Stimulated activated CD4-positive, alpha-beta T cell treated with anti-CD3 and anti-CD28 coated beads, TNF-alpha, amount 100 ng/mL, for 1 hour (primary cell): ENCODE data around the gene VSTM1.
"Not testable (repeated sequence)": the region's sequence is repeated elsewhere in the genome, so short reads cannot be mapped to it uniquely, and the experiment has no call there.

ENCODE experiments used
- DNase-seq, 3 donors: peaks; one replicate each; pipeline ENCODE4 v3.0.0-alpha.2; 2020; ENCODE audit warnings: low read depth in 3 of 3, low spot score in 1 of 3

The VSTM1 gene

GRCh38 chr19:54063350-54064116 lies at the start of gene VSTM1:
Gene VSTM1, minus strand, starts transcription at chr19:54063897. Its CDS starts 120 bp downstream, at chr19:54063777.
- DNase-seq: no peak

GRCh38 chr19:54109651-54110050 lies 46.0 kb upstream of the VSTM1 start:
- no peak for DNase-seq

GRCh38 chr19:54108496-54108895 lies 44.8 kb upstream of the VSTM1 start:
- no peak for DNase-seq

GRCh38 chr19:54107876-54108490 lies 44.3 kb upstream of the VSTM1 start:
- DNase-seq: no peak

- DNase-seq: no peak
Observed at GRCh38 chr19:54106716-54107115, 43.0 kb upstream of the VSTM1 start.

- no peak for DNase-seq
Observed at GRCh38 chr19:54105796-54106195, 42.1 kb upstream of the VSTM1 start.

- DNase-seq: no peak
Observed at GRCh38 chr19:54104998-54105715, 41.5 kb upstream of the VSTM1 start.

- peak; percentile 92 to 97 (median 94) for DNase-seq
Observed at GRCh38 chr19:54102421-54103169, 38.9 kb upstream of the VSTM1 start, which contains the start of gene NDUFA3. Gene NDUFA3, plus strand, starts transcription at chr19:54102855. Its CDS starts 24 bp downstream, at chr19:54102879.

- DNase-seq: no peak
Observed at GRCh38 chr19:54100561-54100960, 36.9 kb upstream of the VSTM1 start, which contains the start of gene OSCAR. Gene OSCAR, minus strand, starts transcription at chr19:54100803. Its CDS starts 11 bp downstream, at chr19:54100792.

GRCh38 chr19:54099903-54100255 lies 36.2 kb upstream of the VSTM1 start:
- not testable (repeated sequence) for DNase-seq

GRCh38 chr19:54099190-54099902 lies 35.6 kb upstream of the VSTM1 start:
- DNase-seq: no peak

- DNase-seq: no peak
Observed at GRCh38 chr19:54096617-54097106, 33.0 kb upstream of the VSTM1 start.

GRCh38 chr19:54095859-54096616 lies 32.3 kb upstream of the VSTM1 start:
- DNase-seq: peak in 1 of 3 donors; percentile 29

- no peak for DNase-seq
Observed at GRCh38 chr19:54095136-54095858, 31.6 kb upstream of the VSTM1 start.

- DNase-seq: no peak
Observed at GRCh38 chr19:54094426-54095000, 30.8 kb upstream of the VSTM1 start.

GRCh38 chr19:54084410-54084809 lies 20.7 kb upstream of the VSTM1 start:
- no peak for DNase-seq

- DNase-seq: no peak
Observed at GRCh38 chr19:54081032-54081431, 17.3 kb upstream of the VSTM1 start, which contains the start of gene TARM1. Gene TARM1, minus strand, starts transcription at chr19:54081365. Its CDS starts 25 bp downstream, at chr19:54081340.

GRCh38 chr19:54077334-54077733 lies 13.6 kb upstream of the VSTM1 start:
- no peak for DNase-seq
